ENCODE data around the gene SBNO2. TPM values are rescaled to one million over a fixed set of nuclear protein-coding genes. Genes with fewer than 3 reads are reported as not detected.

Gene SBNO2
- total and polyA plus RNA-seq, 10 donors: 16.2 to 230 (median 112) TPM

DNA sequence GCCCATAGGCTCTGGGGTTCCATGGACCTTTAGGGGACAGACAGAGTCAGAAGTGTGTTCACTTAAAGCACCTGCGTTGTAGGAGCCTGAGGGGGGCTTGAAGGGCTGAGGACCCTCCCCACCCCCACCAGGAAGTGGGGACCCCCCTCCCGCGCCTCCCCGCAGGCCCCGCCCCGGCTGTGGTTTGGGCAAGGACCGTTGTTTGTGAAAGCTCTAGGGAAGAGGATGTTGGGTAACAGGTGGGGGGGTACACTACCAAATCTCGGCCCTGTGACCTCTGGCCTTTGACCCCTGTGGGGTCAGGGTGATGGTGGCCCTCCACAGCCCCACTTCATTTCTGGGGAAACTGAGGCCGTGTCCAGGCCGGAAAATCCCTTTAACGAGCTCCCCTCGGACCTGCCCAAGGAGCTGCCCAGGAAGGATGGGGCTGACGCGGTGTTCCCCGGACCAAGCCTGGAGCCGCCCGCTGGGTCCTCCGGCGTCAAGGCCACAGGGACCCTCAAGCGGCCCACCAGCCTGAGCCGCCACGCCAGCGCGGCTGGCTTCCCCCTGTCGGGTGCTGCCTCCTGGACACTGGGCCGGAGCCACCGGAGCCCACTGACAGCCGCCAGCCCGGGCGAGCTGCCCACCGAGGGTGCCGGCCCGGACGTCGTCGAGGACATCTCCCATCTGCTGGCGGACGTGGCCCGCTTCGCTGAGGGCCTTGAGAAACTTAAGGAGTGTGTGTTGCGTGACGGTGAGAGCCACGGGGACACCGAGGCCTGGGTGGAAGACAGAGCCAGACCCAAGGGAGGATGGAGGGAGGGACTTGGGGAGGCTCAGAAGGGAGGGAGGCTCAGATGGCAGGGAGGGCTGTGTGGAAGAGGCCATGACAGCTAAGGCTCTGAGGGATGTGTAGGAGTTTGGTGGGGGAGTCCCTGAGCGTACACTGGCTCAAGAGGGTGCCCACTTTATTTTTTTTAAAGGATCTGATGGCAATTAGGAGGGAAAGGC lies 105.8 kb downstream of the SBNO2 start:
- Histone ChIP-seq H3K4me1 (peaks cover 54 to 100% (median 91%) of the 10 kb centered on the region in 6 donors), H3K27me3 (replicated peaks in 1 of 7) (peaks cover 0 to 18% (median 0%) of the 10 kb centered on the region in 7 donors), H3K36me3 (peaks cover 0 to 48% (median 33%) of the 10 kb centered on the region in 6 donors), H3K9me3 (no peaks in the 10 kb centered on the region), H3K4me3 (peak overlapping the region; percentile 77 to 97 (median 87)), H3K27ac (peak overlapping the region; percentile 80 to 98 (median 95))
- intact Hi-C loops (cut with DNase I; ENCODE audit: low total_unique reads): no loop called here
- TF ChIP-seq POLR2A (IDR thresholded peaks at IDR 0.05): peak in 1 of 3 donors; percentile 57
- TF ChIP-seq CTCF (IDR thresholded peaks at IDR 0.05 in 8 of 11, conservative IDR thresholded peaks at IDR 0.05 in 3 of 11): no peak
- TF ChIP-seq POLR2AphosphoS5 (IDR thresholded peaks at IDR 0.05): peak; percentile 56 to 78 (median 64)
- DNase-seq: peak; percentile 97
- 13 to 29% (median 17%) methylated on average over 21 to 45 of the region's 45 CpGs for WGBS, 5 donors

DNA sequence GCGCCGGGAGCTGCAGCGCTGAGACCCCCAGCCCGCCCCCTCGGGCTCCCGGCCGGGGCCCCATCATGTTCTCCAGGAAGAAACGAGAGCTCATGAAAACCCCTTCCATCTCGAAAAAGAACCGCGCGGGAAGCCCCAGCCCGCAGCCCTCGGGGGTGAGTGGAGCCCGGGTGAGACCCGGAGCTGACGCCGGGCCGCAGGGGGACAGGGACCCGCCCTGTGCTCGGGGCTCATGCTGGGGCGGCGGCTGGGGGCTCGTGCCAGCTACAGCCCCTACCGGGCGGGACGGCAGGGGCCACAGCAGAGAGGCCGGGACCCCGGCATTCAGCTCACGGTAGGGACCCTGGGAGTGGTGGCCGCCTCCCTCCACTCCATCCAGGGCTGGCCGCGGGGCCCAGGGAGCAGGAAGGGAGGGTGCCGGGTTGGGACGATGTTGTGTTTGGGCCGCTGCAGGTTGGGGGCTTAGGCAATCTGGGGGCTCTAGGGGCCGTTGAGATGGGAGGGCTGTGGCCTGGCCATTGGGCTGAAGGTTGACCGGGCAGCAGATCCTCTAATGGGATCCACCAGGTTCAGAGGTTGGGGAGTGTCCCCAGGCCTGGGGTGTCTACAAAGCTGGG lies 106.6 kb downstream of the SBNO2 start:
- Histone ChIP-seq H3K36me3 (peaks cover 0 to 39% (median 24%) of the 10 kb centered on the region in 6 donors), H3K4me1 (peaks cover 48 to 92% (median 82%) of the 10 kb centered on the region in 6 donors), H3K27me3 (replicated peaks in 1 of 7) (peaks cover 0 to 18% (median 0%) of the 10 kb centered on the region in 7 donors), H3K9me3 (no peaks in the 10 kb centered on the region), H3K4me3 (peak overlapping the region; percentile 77 to 97 (median 87)), H3K27ac (peak overlapping the region; percentile 80 to 98 (median 95))
- WGBS, 5 donors: 1 to 10% (median 2%) methylated on average over 14 to 38 of the region's 38 CpGs
- no peak for TF ChIP-seq CTCF (IDR thresholded peaks at IDR 0.05 in 8 of 11, conservative IDR thresholded peaks at IDR 0.05 in 3 of 11)
- TF ChIP-seq POLR2AphosphoS5 (IDR thresholded peaks at IDR 0.05): no peak
- no peak for TF ChIP-seq POLR2A (IDR thresholded peaks at IDR 0.05)
- DNase-seq: peak; percentile 92
- intact Hi-C loops (cut with DNase I; ENCODE audit: low total_unique reads): no loop called here

DNA sequence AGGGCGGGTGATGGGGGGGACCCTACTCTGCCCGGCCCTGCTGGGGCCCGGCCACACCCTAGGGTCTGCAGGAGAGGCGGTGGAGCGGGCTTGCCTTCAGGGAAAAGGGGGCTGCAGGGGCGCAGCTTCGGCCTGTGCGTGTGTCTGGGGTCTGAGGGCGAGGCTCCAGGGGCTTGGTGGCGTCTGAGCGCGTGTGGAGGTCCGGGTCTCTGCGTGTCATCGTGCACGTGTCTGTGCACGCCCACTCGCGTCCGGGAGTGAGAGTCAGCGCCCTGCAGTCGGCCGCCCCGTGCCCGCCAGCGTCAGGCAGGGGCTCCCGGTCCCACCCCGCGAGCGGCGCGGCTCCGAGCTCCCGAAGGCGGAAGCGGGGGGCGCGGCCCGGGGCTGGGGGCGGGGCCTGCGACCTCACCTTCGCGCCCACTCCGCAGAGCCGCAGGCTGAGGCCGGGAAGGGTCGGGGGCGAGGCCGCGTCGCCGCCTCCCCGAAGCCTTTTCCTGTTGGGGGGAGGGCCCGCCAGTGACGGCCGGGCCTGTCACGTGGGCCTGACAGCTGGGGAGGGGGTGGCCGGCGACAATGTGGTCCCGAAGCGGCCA lies 107.2 kb downstream of the SBNO2 start, which contains the start of gene ARHGAP45:
TSS of gene ARHGAP45 (plus strand) at position 420 of the 593 bp plus-strand sequence. CDS start 239 bp downstream, outside the sequence.
- intact Hi-C loops (cut with DNase I; ENCODE audit: low total_unique reads): no loop called here
- peak; percentile 96 for DNase-seq
- peak within 1 kb of the TSS; percentile 80 to 98 (median 95) for H3K27ac ChIP-seq
- TF ChIP-seq POLR2A (IDR thresholded peaks at IDR 0.05) (no peak), POLR2AphosphoS5 (IDR thresholded peaks at IDR 0.05) (peak; percentile 86 to 91 (median 89))
- no peaks in the 10 kb centered on the region for H3K9me3 ChIP-seq
- peaks cover 48 to 86% (median 76%) of the 10 kb centered on the region in 6 donors for H3K4me1 ChIP-seq
- 2 to 9% (median 4%) methylated on average over 4 to 61 of the region's 61 CpGs for WGBS, 5 donors
- peak within 1 kb of the TSS; percentile 77 to 97 (median 87) for H3K4me3 ChIP-seq
- H3K36me3 ChIP-seq: peaks cover 0 to 39% (median 19%) of the 10 kb centered on the region in 6 donors
- peaks cover 0 to 18% (median 0%) of the 10 kb centered on the region in 7 donors for H3K27me3 ChIP-seq (replicated peaks in 1 of 7)

- no peak for TF ChIP-seq CTCF (IDR thresholded peaks at IDR 0.05 in 8 of 11, conservative IDR thresholded peaks at IDR 0.05 in 3 of 11)
- no peak for TF ChIP-seq POLR2A (IDR thresholded peaks at IDR 0.05)
- TF ChIP-seq POLR2AphosphoS5 (IDR thresholded peaks at IDR 0.05): no peak
- intact Hi-C loops (cut with DNase I; ENCODE audit: low total_unique reads): no loop called here
- peaks cover 48 to 80% (median 72%) of the 10 kb centered on the region in 6 donors for H3K4me1 ChIP-seq
- H3K9me3 ChIP-seq: no peaks in the 10 kb centered on the region
- peak overlapping the region; percentile 77 to 97 (median 87) for H3K4me3 ChIP-seq
- H3K27ac ChIP-seq: peak overlapping the region; percentile 80 to 98 (median 95)
- 35 to 49% (median 44%) methylated on average over 7 to 17 of the region's 17 CpGs for WGBS, 5 donors
- peaks cover 0 to 35% (median 14%) of the 10 kb centered on the region in 6 donors for H3K36me3 ChIP-seq
- peak; percentile 84 for DNase-seq
- peaks cover 0 to 17% (median 0%) of the 10 kb centered on the region in 7 donors for H3K27me3 ChIP-seq (replicated peaks in 1 of 7)
Observed at GRCh38 chr19:1066251-1066747, 107.8 kb downstream of the SBNO2 start.

Data from spleen (tissue), 11 donors.